Vagina (tissue), 2 donors: ENCODE results near the gene SPIN1. TPM values are rescaled to one million over a fixed set of nuclear protein-coding genes. Genes with fewer than 3 reads are reported as not detected.

Source experiments
- DNase-seq, 2 donors: peaks; one replicate each; pipeline ENCODE4 v3.0.0-alpha.2; 2017; ENCODE audit errors: extremely low spot score in 2 of 2
- H3K27ac ChIP-seq: fragments of 200-600 bp; sonication (generic); one replicate; pipeline ENCODE4 v1.5.1; 2019
- H3K27me3 ChIP-seq: fragments of 200-600 bp; sonication (generic); one replicate; pipeline ENCODE4 v1.5.1; 2019
- H3K36me3 ChIP-seq, 2 donors: fragments of 200-600 bp; sonication (generic); one replicate each; pipeline ENCODE4 v1.5.1; 2017 to 2019
- H3K4me1 ChIP-seq: fragments of 200-600 bp; sonication (generic); one replicate; pipeline ENCODE4 v1.5.1; 2019
- H3K4me3 ChIP-seq, 2 donors: fragments of 200-600 bp; sonication (generic); 1 replicate in 1 of 2; 2 replicates in 1 of 2; pipeline ENCODE4 v1.5.1; 2016 to 2019
- H3K9me3 ChIP-seq: fragments of 200-600 bp; sonication (generic); one replicate; pipeline ENCODE4 v1.5.1; 2019
- CTCF ChIP-seq, 3 experiments: fragments of 450-650 bp in 2 of 3; fragments of 200-600 bp in 1 of 3; sonication (generic) in 1 of 3; IDR thresholded peaks; one replicate each; pipeline ENCODE4 v1.5.1; 2017 to 2019; ENCODE audit warnings: antibody characterized with exemption in 3 of 3, mild to moderate bottlenecking in 2 of 3, moderate library complexity in 2 of 3
- POLR2A ChIP-seq, 2 donors: fragments of 450-650 bp; IDR thresholded peaks; one replicate each; pipeline ENCODE4 v1.6.1; 2017; ENCODE audit warnings: antibody characterized with exemption in 2 of 2, mild to moderate bottlenecking in 2 of 2, moderate library complexity in 2 of 2
- POLR2AphosphoS5 ChIP-seq, 2 donors: sonication (generic); formaldehyde crosslinking; IDR thresholded peaks; one replicate each; pipeline ENCODE4 v1.9.0; 2017; ENCODE audit warnings: antibody characterized with exemption in 2 of 2, mild to moderate bottlenecking in 2 of 2, low read depth in 1 of 2; ENCODE audit not compliant: insufficient read depth in 1 of 2
- intact Hi-C: fragments of 100-400 bp; cut with DNase I; formaldehyde crosslinking; loops from one replicate; pipeline ENCODE4 v1.15.1; 2023
- total RNA-seq: library from RNA; depleted of rRNA; stranded (reverse); fragments of >200 nt; gene quantifications from one replicate; pipeline ENCODE4 v1.2.3, GENCODE V29; 2016

Gene SPIN1
- total RNA-seq, 1 donor from 2014 or later, result 72.9 TPM

- Histone ChIP-seq H3K27me3 (no peaks in the 10 kb centered on the region), H3K4me3 (no peak overlapping the region), H3K9me3 (no peaks in the 10 kb centered on the region), H3K36me3 (no peaks in the 10 kb centered on the region), H3K27ac (no peak overlapping the region), H3K4me1 (no peaks in the 10 kb centered on the region)
- no peak for DNase-seq
- intact Hi-C loops, result no loop called here
- TF ChIP-seq CTCF (IDR thresholded peaks at IDR 0.05), result no peak
- no peak for TF ChIP-seq POLR2A (IDR thresholded peaks at IDR 0.05)
- TF ChIP-seq POLR2AphosphoS5 (IDR thresholded peaks at IDR 0.05; ENCODE audit: insufficient read depth in 1 of 2, low read depth in 1 of 2), result no peak
These were observed 106.9 kb downstream of the SPIN1 start for GRCh38 chr9:88494983-88495721.

- H3K4me3 ChIP-seq, result no peak overlapping the region
These were observed 109.0 kb downstream of the SPIN1 start for GRCh38 chr9:88497224-88497623.

GRCh38 chr9:88498880-88499279 lies 110.6 kb downstream of the SPIN1 start:
- Histone ChIP-seq H3K27ac (no peak overlapping the region), H3K4me1 (no peaks in the 10 kb centered on the region), H3K27me3 (no peaks in the 10 kb centered on the region), H3K4me3 (no peak overlapping the region), H3K9me3 (no peaks in the 10 kb centered on the region), H3K36me3 (no peaks in the 10 kb centered on the region)
- no peak for DNase-seq
- TF ChIP-seq CTCF (IDR thresholded peaks at IDR 0.05) (no peak), POLR2AphosphoS5 (IDR thresholded peaks at IDR 0.05; ENCODE audit: insufficient read depth in 1 of 2, low read depth in 1 of 2) (no peak), POLR2A (IDR thresholded peaks at IDR 0.05) (no peak)
- intact Hi-C loops, result no loop called here

More at GRCh38 chr9:88497224-88497623, 109.0 kb downstream of the SPIN1 start:
- H3K27me3 ChIP-seq, result no peaks in the 10 kb centered on the region
- TF ChIP-seq CTCF (IDR thresholded peaks at IDR 0.05) (no peak), POLR2AphosphoS5 (IDR thresholded peaks at IDR 0.05; ENCODE audit: insufficient read depth in 1 of 2, low read depth in 1 of 2) (no peak), POLR2A (IDR thresholded peaks at IDR 0.05) (no peak)
- no peaks in the 10 kb centered on the region for H3K9me3 ChIP-seq
- no peak overlapping the region for H3K27ac ChIP-seq
- intact Hi-C loops, result no loop called here
- no peaks in the 10 kb centered on the region for H3K36me3 ChIP-seq
- no peak for DNase-seq
- no peaks in the 10 kb centered on the region for H3K4me1 ChIP-seq

- intact Hi-C loops, result no loop called here
- no peaks in the 10 kb centered on the region for H3K27me3 ChIP-seq
- DNase-seq, result no peak
These were observed 112.8 kb downstream of the SPIN1 start for GRCh38 chr9:88501086-88501485.

More at GRCh38 chr9:88501086-88501485, 112.8 kb downstream of the SPIN1 start:
- H3K4me3 ChIP-seq, result no peak overlapping the region
- H3K4me1 ChIP-seq, result no peaks in the 10 kb centered on the region
- no peaks in the 10 kb centered on the region for H3K9me3 ChIP-seq
- no peak overlapping the region for H3K27ac ChIP-seq
- H3K36me3 ChIP-seq, result no peaks in the 10 kb centered on the region
- TF ChIP-seq POLR2A (IDR thresholded peaks at IDR 0.05) (no peak), POLR2AphosphoS5 (IDR thresholded peaks at IDR 0.05; ENCODE audit: insufficient read depth in 1 of 2, low read depth in 1 of 2) (no peak), CTCF (IDR thresholded peaks at IDR 0.05) (no peak)
